HuH-7 (cell line): ENCODE measurements around the gene C17orf100.

Experiments
- DNase-seq: peaks from one replicate; pipeline ENCODE4 v3.0.0; 2011; ENCODE audit warnings: low spot score

The C17orf100 gene

GRCh38 chr17:6695051-6695450 lies 43.5 kb downstream of the C17orf100 start:
- no peak for DNase-seq

DNA sequence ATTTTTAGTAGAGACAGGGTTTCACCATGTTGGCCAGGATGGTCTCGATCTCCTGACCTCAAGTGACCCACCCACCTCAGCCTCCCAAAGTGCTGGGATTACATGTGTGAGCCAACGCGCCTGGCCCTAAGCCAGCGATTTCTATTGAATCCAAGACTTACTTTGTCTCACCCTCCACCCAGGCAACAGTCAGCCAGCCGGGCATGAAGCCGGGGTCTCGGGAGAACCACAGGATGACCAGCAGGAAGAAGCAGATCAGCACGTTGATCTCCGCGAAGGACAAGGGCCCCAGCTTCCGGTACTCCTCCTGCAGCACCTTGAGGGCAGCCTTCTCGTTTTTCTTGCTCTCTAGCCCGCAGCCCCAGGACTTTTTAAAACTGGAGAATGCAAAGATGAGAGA lies 44.0 kb downstream of the C17orf100 start:
- DNase-seq = no peak

GRCh38 chr17:6696906-6697305 lies 45.3 kb downstream of the C17orf100 start:
- DNase-seq = no peak

GRCh38 chr17:6698004-6698403 lies 46.4 kb downstream of the C17orf100 start:
- DNase-seq = no peak

DNA sequence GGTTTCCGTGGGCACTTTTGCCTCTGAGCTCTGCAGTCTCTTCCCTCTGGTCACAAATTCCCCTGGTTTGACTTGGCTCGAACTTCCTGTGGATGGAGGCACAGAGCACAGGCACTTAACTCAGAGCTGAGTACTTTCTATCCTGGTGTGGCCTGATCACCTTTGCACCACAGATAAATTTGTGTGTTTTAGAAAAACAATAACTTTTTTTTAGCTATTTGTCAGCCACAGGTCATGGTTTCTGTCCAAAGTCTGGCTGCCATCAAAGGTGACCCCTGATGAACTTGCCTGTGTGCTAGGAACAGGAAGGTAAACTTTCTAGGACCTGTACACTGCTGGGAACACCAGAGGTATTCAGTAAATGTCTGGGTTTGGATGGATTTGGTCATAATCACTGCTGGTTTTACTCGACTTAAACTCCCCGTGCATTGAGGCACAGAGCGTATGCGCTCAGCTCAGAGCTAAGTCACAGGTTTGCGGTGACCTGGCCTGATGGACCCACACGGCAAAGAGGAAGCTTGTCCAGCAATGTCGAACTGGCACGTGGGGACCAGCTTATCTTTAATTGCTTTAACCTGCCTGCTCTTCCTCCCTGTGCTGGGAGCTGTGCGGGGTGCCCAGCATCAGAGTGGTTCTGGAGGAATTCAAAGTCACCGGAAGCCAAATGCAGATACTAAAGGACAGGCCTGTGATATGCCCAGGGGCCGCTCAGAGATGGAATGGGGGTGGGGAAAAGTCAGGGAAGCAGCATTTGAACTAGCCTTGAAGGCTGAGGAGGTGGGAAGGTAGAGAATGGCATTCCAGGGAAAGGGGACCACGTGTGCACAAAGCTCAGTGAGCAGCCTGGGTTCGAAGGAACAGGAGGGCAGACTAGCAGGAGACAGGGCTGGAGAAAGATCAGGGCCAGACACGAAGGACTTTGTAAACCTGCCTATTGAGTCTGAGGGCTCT lies 48.7 kb downstream of the C17orf100 start:
- peak; percentile 57 for DNase-seq

- DNase-seq = no peak
These were observed 49.4 kb downstream of the C17orf100 start for GRCh38 chr17:6700948-6701307.

DNA sequence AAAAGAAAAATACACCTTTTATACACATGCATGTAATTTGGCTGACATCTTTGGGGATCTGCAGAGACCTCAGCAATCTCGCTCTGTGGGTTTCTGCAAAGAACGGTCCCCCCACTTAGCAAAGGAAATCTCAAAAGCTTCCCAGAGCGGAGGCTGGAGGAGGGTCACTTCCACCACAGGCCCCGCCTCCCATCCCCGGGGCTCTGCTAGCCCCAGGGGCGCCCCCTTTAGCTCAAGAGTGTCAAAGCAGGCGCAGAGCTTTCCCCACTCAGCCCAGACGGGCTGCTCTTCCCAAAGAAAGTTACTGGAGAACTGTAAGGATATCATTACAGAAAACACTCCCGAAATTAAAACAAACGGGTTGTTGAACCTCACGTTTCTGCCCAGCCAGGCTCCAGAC lies 50.2 kb downstream of the C17orf100 start:
- peak; percentile 77 for DNase-seq

- DNase-seq = no peak
These were observed 51.1 kb downstream of the C17orf100 start for GRCh38 chr17:6702567-6703215.
